Measurements from ENCODE around the gene TGM2. TPM values are rescaled to one million over a fixed set of nuclear protein-coding genes. Genes with fewer than 3 reads are reported as not detected.

The TGM2 gene
- total and polyA plus RNA-seq, 9 of the 15 experiments (the other 6 are each of a cell fraction or from before 2014, with no cell fraction given): 5.5 to 78.5 (median 37.6) TPM

DNA sequence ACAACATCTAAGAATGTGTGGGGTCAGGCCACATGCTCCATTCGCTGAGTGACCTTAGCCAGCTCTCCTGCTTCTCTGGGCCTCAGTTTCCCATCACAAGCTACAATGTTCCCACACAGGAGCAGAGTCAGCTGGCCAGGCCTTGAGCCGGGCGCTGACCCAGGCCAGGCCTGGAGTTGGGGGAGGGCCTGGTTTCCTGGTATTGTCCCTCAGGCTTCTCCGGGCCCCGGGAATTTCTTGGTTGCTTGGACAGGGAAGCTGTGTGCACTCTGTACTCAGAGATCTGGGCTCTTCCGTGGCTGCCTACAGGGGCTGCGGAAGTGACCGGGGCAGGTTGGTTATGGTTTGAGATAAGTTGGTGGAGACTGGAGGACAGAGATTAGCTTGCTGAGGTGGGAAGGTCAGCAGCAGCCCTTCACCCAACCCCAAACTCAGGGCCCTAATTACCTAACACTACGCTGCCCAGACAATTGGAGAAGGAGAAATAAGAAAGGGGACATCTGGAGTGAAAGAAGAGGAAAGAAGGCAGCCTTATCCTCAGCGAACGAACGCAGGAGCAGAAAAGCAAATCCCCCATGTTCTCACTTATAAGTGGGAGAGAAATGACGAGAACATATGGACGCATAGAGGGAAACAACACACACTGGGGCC lies 6.2 kb downstream of the TGM2 start (continued):
- TF ChIP-seq ZNF197 (CRISPR knock-in tag; IDR thresholded peaks at IDR 0.05; ENCODE audit: low read depth) (peak; percentile 42; the same call in 1 of the 2 replicates), HNRNPLL (IDR thresholded peaks at IDR 0.05; ENCODE audit: low read depth, low read length, poor library complexity, severe bottlenecking) (no peak), JUND (IDR thresholded peaks at IDR 0.05; ENCODE audit: borderline replicate concordance, low read depth, low read length) (peak; percentile 72), JUND (tag; IDR thresholded peaks at IDR 0.05; ENCODE audit: borderline replicate concordance, low read depth, low read length) (peak; percentile 49; the same call in 1 of the 3 replicates), ZNF436 (CRISPR knock-in tag; IDR thresholded peaks at IDR 0.05) (no peak), CTBP1 (IDR thresholded peaks at IDR 0.05; ENCODE audit: borderline replicate concordance) (peak; percentile 86; the same call in 1 of the 2 replicates), NR2C1 (IDR thresholded peaks at IDR 0.05) (0 out of 2 replicates have a peak, but pooled peaks have one; percentile 11), NR2C1 (tag; IDR thresholded peaks at IDR 0.05) (peak; percentile 47), ZNF274 (IDR thresholded peaks at IDR 0.05; ENCODE audit: borderline replicate concordance, low read depth, low read length) (no peak), ZBTB7A (IDR thresholded peaks at IDR 0.05; ENCODE audit: borderline replicate concordance, control insufficient read depth, low read depth, low read length) (peak; percentile 53; the same call in 1 of the 2 replicates), TBL1XR1 (IDR thresholded peaks at IDR 0.05; ENCODE audit: low read length in 2 of 2) (peak; percentile 92 to 93), NR4A1 (CRISPR knock-in tag; IDR thresholded peaks at IDR 0.05) (no peak), NR4A1 (tag; IDR thresholded peaks at IDR 0.05) (peak; percentile 71; the same call in 1 of the 2 replicates), DNMT1 (IDR thresholded peaks at IDR 0.05) (peak; percentile 69; the same call in 1 of the 2 replicates), JUN (IDR thresholded peaks at IDR 0.05; ENCODE audit: borderline replicate concordance, low read depth, low read length) (peak; percentile 52; the same call in 1 of the 2 replicates), JUN (CRISPR knock-in tag; IDR thresholded peaks at IDR 0.05; ENCODE audit: borderline replicate concordance) (no peak), TRIM28 (IDR thresholded peaks at IDR 0.05) (0 out of 2 replicates have a peak, but pooled peaks have one; percentile 39), HMGN3 (IDR thresholded peaks at IDR 0.05; ENCODE audit: borderline replicate concordance, extremely low read depth, insufficient read length, low read depth, low read length) (peak; percentile 59), ESRRB (CRISPR knock-in tag; IDR thresholded peaks at IDR 0.05; ENCODE audit: borderline replicate concordance) (no peak), CBX1 (IDR thresholded peaks at IDR 0.05; ENCODE audit: low read depth) (no peak), SNRNP70 (optimal IDR thresholded peaks at IDR 0.05; ENCODE audit: low read depth, low read length) (no peak), ZNF583 (CRISPR knock-in tag; IDR thresholded peaks at IDR 0.05) (peak; percentile 73; the same call in 1 of the 2 replicates), HDAC3 (IDR thresholded peaks at IDR 0.05; ENCODE audit: borderline replicate concordance, partially characterized antibody) (peak; percentile 77), TEAD4 (IDR thresholded peaks at IDR 0.05; ENCODE audit: low read length) (peak; percentile 97), TEAD4 (CRISPR knock-in tag; IDR thresholded peaks at IDR 0.05; ENCODE audit: borderline replicate concordance) (no peak)
- TF ChIP-seq, protein P1, sequence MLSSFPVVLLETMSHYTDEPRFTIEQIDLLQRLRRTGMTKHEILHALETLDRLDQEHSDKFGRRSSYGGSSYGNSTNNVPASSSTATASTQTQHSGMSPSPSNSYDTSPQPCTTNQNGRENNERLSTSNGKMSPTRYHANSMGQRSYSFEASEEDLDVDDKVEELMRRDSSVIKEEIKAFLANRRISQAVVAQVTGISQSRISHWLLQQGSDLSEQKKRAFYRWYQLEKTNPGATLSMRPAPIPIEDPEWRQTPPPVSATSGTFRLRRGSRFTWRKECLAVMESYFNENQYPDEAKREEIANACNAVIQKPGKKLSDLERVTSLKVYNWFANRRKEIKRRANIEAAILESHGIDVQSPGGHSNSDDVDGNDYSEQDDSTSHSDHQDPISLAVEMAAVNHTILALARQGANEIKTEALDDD (IDR thresholded peaks at IDR 0.05): peak; percentile 99
- TF ChIP-seq, protein P2, sequence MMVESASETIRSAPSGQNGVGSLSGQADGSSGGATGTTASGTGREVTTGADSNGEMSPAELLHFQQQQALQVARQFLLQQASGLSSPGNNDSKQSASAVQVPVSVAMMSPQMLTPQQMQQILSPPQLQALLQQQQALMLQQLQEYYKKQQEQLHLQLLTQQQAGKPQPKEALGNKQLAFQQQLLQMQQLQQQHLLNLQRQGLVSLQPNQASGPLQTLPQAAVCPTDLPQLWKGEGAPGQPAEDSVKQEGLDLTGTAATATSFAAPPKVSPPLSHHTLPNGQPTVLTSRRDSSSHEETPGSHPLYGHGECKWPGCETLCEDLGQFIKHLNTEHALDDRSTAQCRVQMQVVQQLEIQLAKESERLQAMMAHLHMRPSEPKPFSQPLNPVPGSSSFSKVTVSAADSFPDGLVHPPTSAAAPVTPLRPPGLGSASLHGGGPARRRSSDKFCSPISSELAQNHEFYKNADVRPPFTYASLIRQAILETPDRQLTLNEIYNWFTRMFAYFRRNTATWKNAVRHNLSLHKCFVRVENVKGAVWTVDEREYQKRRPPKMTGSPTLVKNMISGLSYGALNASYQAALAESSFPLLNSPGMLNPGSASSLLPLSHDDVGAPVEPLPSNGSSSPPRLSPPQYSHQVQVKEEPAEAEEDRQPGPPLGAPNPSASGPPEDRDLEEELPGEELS (CRISPR knock-in tag; IDR thresholded peaks at IDR 0.05; ENCODE audit: borderline replicate concordance): no peak
